Fibroblast of skin of scalp (primary cell): ENCODE data around the gene GGT5.
"Not testable (repeated sequence)": the region's sequence is repeated elsewhere in the genome, so short reads cannot be mapped to it uniquely, and the experiment has no call there.

Experiments
- DNase-seq: peaks from one replicate; pipeline ENCODE4 v3.0.0-alpha.2; 2013

GGT5 gene

GRCh38 chr22:24201681-24202614 is 42.9 kb downstream of the GGT5 start:
- DNase-seq, result no peak

GRCh38 chr22:24200619-24201212 is 44.2 kb downstream of the GGT5 start:
- peak; percentile 61 for DNase-seq

GRCh38 chr22:24198682-24199052 is 46.2 kb downstream of the GGT5 start:
- DNase-seq, result no peak

- DNase-seq, result no peak
Observed at GRCh38 chr22:24191893-24192292, 53.0 kb downstream of the GGT5 start.

GRCh38 chr22:24191381-24191841 is 53.5 kb downstream of the GGT5 start:
- no peak for DNase-seq

- DNase-seq, result no peak
Observed at GRCh38 chr22:24190596-24191208, 54.2 kb downstream of the GGT5 start.

GRCh38 chr22:24190159-24190540 is 54.7 kb downstream of the GGT5 start:
- DNase-seq, result no peak

GRCh38 chr22:24189249-24190158 is 55.4 kb downstream of the GGT5 start:
- DNase-seq, result peak; percentile 56

GRCh38 chr22:24188705-24189248 is 56.1 kb downstream of the GGT5 start:
- DNase-seq, result no peak

- DNase-seq, result no peak
Observed at GRCh38 chr22:24187731-24188644, 56.9 kb downstream of the GGT5 start.

GRCh38 chr22:24186892-24187670 is 57.8 kb downstream of the GGT5 start:
- no peak for DNase-seq

GRCh38 chr22:24186352-24186740 is 58.5 kb downstream of the GGT5 start:
- no peak for DNase-seq

- DNase-seq, result no peak
Observed at GRCh38 chr22:24185501-24186351, 59.2 kb downstream of the GGT5 start.

- no peak for DNase-seq
Observed at GRCh38 chr22:24185001-24185500, 59.8 kb downstream of the GGT5 start.

GRCh38 chr22:24184057-24184798 is 60.7 kb downstream of the GGT5 start:
- no peak for DNase-seq

- no peak for DNase-seq
Observed at GRCh38 chr22:24183321-24184031, 61.4 kb downstream of the GGT5 start.

- DNase-seq, result not testable (repeated sequence)
Observed at GRCh38 chr22:24182900-24183246, 62.0 kb downstream of the GGT5 start.
